Measurements from ENCODE around the gene ZNF618.

The ZNF618 gene

DNA sequence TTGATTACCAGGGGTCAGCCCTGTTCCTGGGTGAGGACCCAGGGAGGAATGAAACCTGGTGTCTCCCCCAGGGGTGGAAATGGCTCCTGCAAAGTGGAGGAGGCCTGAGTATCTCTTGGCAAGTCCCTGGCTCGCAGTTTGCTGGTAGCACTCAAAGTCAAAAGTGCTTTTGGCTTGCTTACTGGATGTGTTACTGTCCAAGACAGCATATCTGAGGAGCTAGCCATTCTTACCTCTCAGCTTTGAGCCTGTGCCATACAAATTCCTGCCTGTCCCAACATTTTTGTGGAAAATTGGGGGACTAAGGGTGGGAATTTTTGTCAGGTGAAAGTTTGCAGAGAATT, 9.9 kb downstream of the ZNF618 start:
- no peaks in the 10 kb centered on the region for H3K27me3 ChIP-seq (ENCODE audit: control insufficient read depth, insufficient read depth, low read length)
- no peaks in the 10 kb centered on the region for H3K36me3 ChIP-seq (ENCODE audit: control insufficient read depth, low read depth, low read length)
- peaks cover 20% of the 10 kb centered on the region for H3K4me1 ChIP-seq (ENCODE audit: control insufficient read depth, low read depth, low read length)
- H3K27ac ChIP-seq (ENCODE audit: low read length): no peak overlapping the region
- H3K9me3 ChIP-seq (ENCODE audit: control insufficient read depth, low read depth, low read length): no peaks in the 10 kb centered on the region
- no peak overlapping the region for H3K9ac ChIP-seq (ENCODE audit: low read length)
- no peak overlapping the region for H3K4me3 ChIP-seq (ENCODE audit: low read length)

DNA sequence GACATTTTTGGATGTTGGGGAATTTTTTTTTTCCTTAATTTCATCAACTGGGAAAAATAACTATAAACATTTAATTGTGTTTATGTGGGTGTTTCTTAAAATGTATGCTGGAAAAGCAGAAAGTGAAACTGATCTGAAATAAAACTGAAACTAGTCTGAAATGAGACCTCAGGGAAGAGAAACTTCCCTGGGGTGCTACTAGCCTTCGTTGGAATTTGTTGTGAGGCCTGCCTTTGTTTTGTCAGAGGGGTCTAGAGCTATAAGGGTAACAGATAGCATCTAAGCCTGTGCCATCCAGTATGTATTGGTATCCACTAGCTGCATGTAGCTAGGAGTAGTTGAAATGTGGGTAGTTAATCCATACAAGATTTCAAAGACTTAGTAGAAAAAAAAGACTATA, 10.4 kb downstream of the ZNF618 start:
- Histone ChIP-seq H3K9me3 (ENCODE audit: control insufficient read depth, low read depth, low read length) (no peaks in the 10 kb centered on the region), H3K9ac (ENCODE audit: low read length) (no peak overlapping the region), H3K4me3 (ENCODE audit: low read length) (no peak overlapping the region), H3K27ac (ENCODE audit: low read length) (no peak overlapping the region), H3K27me3 (ENCODE audit: control insufficient read depth, insufficient read depth, low read length) (no peaks in the 10 kb centered on the region), H3K4me1 (ENCODE audit: control insufficient read depth, low read depth, low read length) (peaks cover 20% of the 10 kb centered on the region), H3K36me3 (ENCODE audit: control insufficient read depth, low read depth, low read length) (no peaks in the 10 kb centered on the region)

DNA sequence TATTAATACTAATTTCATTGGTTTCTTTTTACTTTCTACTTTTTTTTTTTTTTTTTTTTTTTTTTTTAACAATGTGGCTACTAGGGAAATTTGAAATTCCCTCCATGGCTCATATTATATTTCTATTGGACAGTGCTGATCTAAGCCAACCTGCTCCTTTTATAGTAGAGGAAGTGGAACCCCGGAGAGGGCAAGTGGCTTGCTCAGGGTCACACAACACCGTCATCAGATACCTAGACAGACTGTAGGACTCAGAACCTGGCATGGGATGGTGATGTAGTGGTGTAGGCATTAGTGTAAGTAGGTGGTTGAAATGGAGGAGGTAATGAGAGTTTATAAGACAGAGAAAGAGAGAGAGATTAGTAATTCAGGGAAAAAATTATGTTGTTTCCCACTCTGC, 10.8 kb downstream of the ZNF618 start:
- H3K27me3 ChIP-seq (ENCODE audit: control insufficient read depth, insufficient read depth, low read length): no peaks in the 10 kb centered on the region
- peaks cover 20% of the 10 kb centered on the region for H3K4me1 ChIP-seq (ENCODE audit: control insufficient read depth, low read depth, low read length)
- no peaks in the 10 kb centered on the region for H3K36me3 ChIP-seq (ENCODE audit: control insufficient read depth, low read depth, low read length)
- no peaks in the 10 kb centered on the region for H3K9me3 ChIP-seq (ENCODE audit: control insufficient read depth, low read depth, low read length)
- H3K9ac ChIP-seq (ENCODE audit: low read length): no peak overlapping the region
- H3K4me3 ChIP-seq (ENCODE audit: low read length): no peak overlapping the region
- H3K27ac ChIP-seq (ENCODE audit: low read length): no peak overlapping the region

DNA sequence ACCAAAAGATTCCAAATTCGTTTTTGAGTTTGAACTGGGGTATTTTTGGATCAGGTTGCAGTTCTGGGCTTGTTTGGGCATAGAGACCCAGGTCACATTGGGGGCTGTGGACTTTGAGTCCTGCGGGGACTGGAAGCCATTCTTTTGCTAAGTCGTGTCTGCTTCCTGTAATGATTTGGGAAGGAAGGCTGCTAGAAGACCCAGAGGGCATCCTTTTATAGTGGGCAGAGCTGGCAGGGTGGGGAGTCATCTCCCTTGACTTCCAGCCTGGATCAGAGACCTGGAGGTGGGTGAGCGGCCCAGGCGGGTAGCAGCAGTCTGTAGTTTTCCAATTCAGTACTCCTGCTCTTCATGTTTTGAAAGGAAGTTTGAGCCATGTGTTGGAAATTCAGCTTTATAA, 11.3 kb downstream of the ZNF618 start:
- no peak overlapping the region for H3K4me3 ChIP-seq (ENCODE audit: low read length)
- no peaks in the 10 kb centered on the region for H3K36me3 ChIP-seq (ENCODE audit: control insufficient read depth, low read depth, low read length)
- no peaks in the 10 kb centered on the region for H3K9me3 ChIP-seq (ENCODE audit: control insufficient read depth, low read depth, low read length)
- H3K9ac ChIP-seq (ENCODE audit: low read length): no peak overlapping the region
- H3K27ac ChIP-seq (ENCODE audit: low read length): no peak overlapping the region
- H3K27me3 ChIP-seq (ENCODE audit: control insufficient read depth, insufficient read depth, low read length): no peaks in the 10 kb centered on the region
- peaks cover 20% of the 10 kb centered on the region for H3K4me1 ChIP-seq (ENCODE audit: control insufficient read depth, low read depth, low read length)

DNA sequence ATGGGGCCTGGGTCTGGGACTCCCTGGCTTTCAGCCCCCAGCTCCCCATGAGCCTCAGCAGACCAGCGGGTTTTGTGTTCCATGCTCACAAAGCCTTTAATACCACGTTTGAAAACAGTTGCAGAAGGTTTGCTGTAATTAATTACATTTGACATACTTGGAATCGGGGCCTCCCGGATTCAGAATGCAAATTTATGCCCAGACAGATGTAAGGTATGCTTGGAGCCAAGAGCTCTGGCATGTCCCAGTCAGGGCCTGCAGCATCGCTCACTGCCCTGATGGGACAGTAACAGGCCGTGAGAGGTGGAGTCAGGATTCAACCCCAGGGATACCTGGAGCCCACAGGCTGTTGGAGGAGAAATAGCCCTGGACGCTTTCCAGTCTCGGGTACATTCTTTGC, 12.2 kb downstream of the ZNF618 start:
- no peak overlapping the region for H3K4me3 ChIP-seq (ENCODE audit: low read length)
- no peak overlapping the region for H3K9ac ChIP-seq (ENCODE audit: low read length)
- no peak overlapping the region for H3K27ac ChIP-seq (ENCODE audit: low read length)
- no peaks in the 10 kb centered on the region for H3K9me3 ChIP-seq (ENCODE audit: control insufficient read depth, low read depth, low read length)
- peaks cover 20% of the 10 kb centered on the region for H3K4me1 ChIP-seq (ENCODE audit: control insufficient read depth, low read depth, low read length)
- no peaks in the 10 kb centered on the region for H3K27me3 ChIP-seq (ENCODE audit: control insufficient read depth, insufficient read depth, low read length)
- H3K36me3 ChIP-seq (ENCODE audit: control insufficient read depth, low read depth, low read length): no peaks in the 10 kb centered on the region

DNA sequence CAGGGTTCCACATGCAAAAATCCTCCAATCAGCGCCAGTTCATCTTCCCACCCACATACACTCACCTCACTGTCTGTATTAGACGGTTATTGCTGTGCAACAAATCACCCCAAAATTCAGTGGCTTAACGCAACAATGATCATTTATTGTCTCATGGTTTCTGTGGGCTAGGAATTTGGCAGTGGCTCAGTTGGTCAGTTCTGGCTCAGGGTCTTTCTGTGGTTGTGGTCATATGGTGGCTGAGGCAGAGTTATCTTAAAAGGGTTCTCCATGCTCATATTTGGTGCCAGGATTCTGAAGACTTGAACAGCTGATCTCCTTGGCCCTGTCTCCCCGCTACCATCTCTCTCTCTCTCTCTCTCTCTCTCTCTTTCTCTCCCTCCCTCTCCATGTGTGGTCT, 12.9 kb downstream of the ZNF618 start:
- no peaks in the 10 kb centered on the region for H3K9me3 ChIP-seq (ENCODE audit: control insufficient read depth, low read depth, low read length)
- no peak overlapping the region for H3K4me3 ChIP-seq (ENCODE audit: low read length)
- no peaks in the 10 kb centered on the region for H3K36me3 ChIP-seq (ENCODE audit: control insufficient read depth, low read depth, low read length)
- no peak overlapping the region for H3K27ac ChIP-seq (ENCODE audit: low read length)
- no peak overlapping the region for H3K9ac ChIP-seq (ENCODE audit: low read length)
- no peaks in the 10 kb centered on the region for H3K27me3 ChIP-seq (ENCODE audit: control insufficient read depth, insufficient read depth, low read length)
- H3K4me1 ChIP-seq (ENCODE audit: control insufficient read depth, low read depth, low read length): peaks cover 20% of the 10 kb centered on the region

DNA sequence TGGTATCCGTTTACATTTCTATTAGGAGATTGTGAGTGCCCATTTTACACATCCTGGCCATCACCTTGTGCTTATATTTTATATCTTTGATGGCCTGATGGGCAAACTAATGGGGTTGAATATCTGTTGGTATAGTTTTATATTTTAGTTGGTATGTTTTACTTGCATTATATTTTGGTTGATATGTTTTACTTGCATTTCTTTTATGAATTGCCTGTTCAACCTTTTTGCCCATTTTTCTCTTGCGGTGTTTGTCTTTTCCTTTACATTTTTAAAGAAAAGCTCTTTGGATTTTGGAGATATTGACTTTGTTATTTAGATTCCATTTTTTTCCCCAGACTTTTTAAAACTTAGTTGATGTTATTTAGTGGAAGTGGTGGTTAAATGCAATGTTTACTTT, 14.6 kb downstream of the ZNF618 start:
- no peaks in the 10 kb centered on the region for H3K36me3 ChIP-seq (ENCODE audit: control insufficient read depth, low read depth, low read length)
- no peaks in the 10 kb centered on the region for H3K27me3 ChIP-seq (ENCODE audit: control insufficient read depth, insufficient read depth, low read length)
- H3K4me3 ChIP-seq (ENCODE audit: low read length): no peak overlapping the region
- H3K9ac ChIP-seq (ENCODE audit: low read length): no peak overlapping the region
- H3K4me1 ChIP-seq (ENCODE audit: control insufficient read depth, low read depth, low read length): peaks cover 15% of the 10 kb centered on the region
- no peaks in the 10 kb centered on the region for H3K9me3 ChIP-seq (ENCODE audit: control insufficient read depth, low read depth, low read length)
- H3K27ac ChIP-seq (ENCODE audit: low read length): no peak overlapping the region

DNA sequence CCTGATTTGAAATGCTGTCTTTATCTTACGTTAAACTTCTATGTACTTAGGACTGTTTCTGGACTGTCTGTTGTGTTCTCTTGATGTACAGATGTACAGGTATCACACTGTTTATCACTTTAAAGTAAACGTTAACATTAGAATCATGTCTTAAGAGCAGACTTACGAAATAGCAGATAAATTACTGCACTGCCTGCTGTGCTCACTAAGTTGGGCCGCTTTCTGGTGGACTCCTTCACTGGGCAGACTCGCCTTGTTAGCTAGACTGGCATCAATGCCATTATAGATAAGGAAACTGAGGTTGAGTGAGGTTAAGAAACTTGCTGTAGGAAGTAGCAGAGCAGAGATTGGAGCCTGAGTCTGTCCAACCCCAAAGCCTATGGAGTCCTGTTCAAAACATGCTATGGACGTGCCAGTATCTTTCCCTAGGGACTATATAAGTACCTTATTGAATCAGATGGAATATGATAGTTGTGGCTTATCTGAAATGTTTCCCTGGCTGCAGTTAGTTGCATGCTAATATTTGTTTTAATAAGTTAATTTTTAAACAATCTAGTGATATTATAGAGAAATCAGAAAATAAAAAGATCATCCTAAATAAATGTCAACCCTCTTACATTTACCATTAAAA, 16.9 kb downstream of the ZNF618 start:
- Histone ChIP-seq H3K36me3 (ENCODE audit: control insufficient read depth, low read depth, low read length) (no peaks in the 10 kb centered on the region), H3K4me3 (ENCODE audit: low read length) (no peak overlapping the region), H3K9me3 (ENCODE audit: control insufficient read depth, low read depth, low read length) (no peaks in the 10 kb centered on the region), H3K9ac (ENCODE audit: low read length) (no peak overlapping the region), H3K27me3 (ENCODE audit: control insufficient read depth, insufficient read depth, low read length) (no peaks in the 10 kb centered on the region), H3K27ac (ENCODE audit: low read length) (no peak overlapping the region), H3K4me1 (ENCODE audit: control insufficient read depth, low read depth, low read length) (no peaks in the 10 kb centered on the region)

DNA sequence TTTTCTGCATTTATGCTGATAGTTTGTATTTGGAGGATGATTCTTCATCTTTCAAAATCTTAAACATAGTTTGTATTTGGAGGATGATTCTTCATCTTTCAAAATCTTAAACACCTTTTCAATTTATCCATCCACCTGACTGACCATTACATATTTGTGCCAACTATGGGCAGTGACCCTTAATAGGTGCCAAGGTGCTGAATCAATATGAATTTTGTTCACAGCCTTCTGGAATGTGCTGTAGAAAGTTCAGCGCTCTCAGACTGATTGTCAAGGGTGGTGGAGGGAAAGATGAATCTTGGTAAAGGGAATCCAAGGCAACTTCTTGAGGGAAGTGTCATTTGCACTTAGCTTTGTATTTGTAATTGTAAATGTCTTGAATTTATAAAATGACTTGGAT, 18.1 kb downstream of the ZNF618 start:
- no peak overlapping the region for H3K4me3 ChIP-seq (ENCODE audit: low read length)
- no peaks in the 10 kb centered on the region for H3K36me3 ChIP-seq (ENCODE audit: control insufficient read depth, low read depth, low read length)
- no peaks in the 10 kb centered on the region for H3K4me1 ChIP-seq (ENCODE audit: control insufficient read depth, low read depth, low read length)
- H3K9ac ChIP-seq (ENCODE audit: low read length): no peak overlapping the region
- H3K9me3 ChIP-seq (ENCODE audit: control insufficient read depth, low read depth, low read length): no peaks in the 10 kb centered on the region
- H3K27me3 ChIP-seq (ENCODE audit: control insufficient read depth, insufficient read depth, low read length): no peaks in the 10 kb centered on the region
- no peak overlapping the region for H3K27ac ChIP-seq (ENCODE audit: low read length)

DNA sequence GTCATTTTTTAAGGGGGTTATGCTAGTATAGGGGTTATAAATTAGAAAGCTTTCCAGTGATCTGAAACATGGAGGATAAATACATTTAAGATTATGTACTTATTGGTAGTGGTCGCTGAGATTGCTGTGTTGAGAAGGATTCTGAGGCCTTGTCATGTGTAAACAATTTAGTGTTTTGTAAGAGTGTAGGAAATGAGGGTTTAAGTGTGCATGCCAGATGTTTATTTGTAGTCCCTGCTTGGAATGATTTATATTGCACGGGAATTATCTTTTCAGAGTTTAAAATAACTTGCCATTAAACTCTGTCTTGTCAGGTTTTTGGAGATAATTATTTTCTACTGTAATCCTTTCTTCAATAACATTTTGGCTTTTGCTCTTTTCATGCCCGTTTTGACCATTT, 19.4 kb downstream of the ZNF618 start:
- Histone ChIP-seq H3K9me3 (ENCODE audit: control insufficient read depth, low read depth, low read length) (no peaks in the 10 kb centered on the region), H3K27me3 (ENCODE audit: control insufficient read depth, insufficient read depth, low read length) (no peaks in the 10 kb centered on the region), H3K36me3 (ENCODE audit: control insufficient read depth, low read depth, low read length) (no peaks in the 10 kb centered on the region), H3K4me1 (ENCODE audit: control insufficient read depth, low read depth, low read length) (no peaks in the 10 kb centered on the region), H3K9ac (ENCODE audit: low read length) (no peak overlapping the region), H3K27ac (ENCODE audit: low read length) (no peak overlapping the region), H3K4me3 (ENCODE audit: low read length) (no peak overlapping the region)

DNA sequence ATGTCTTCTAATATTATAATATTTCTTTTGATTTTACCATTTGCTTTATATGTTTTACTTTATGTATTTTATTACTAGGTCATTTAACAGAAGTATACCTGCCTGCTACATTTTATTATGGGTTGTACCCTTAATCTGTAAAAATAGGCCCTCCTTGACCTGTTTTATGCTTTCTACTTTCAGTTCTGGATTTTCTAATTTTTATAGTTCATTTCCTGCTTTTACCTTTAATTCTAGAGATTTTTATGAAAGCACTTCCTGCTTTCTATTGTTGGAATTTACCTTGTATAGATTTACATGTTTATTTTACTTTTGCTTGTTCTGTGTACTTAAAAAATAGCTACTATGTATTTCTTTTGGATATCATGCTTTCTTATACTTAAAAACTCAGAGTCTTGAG, 20.6 kb downstream of the ZNF618 start:
- Histone ChIP-seq H3K4me3 (ENCODE audit: low read length) (no peak overlapping the region), H3K36me3 (ENCODE audit: control insufficient read depth, low read depth, low read length) (no peaks in the 10 kb centered on the region), H3K27me3 (ENCODE audit: control insufficient read depth, insufficient read depth, low read length) (no peaks in the 10 kb centered on the region), H3K9me3 (ENCODE audit: control insufficient read depth, low read depth, low read length) (no peaks in the 10 kb centered on the region), H3K27ac (ENCODE audit: low read length) (no peak overlapping the region), H3K4me1 (ENCODE audit: control insufficient read depth, low read depth, low read length) (no peaks in the 10 kb centered on the region), H3K9ac (ENCODE audit: low read length) (no peak overlapping the region)

DNA sequence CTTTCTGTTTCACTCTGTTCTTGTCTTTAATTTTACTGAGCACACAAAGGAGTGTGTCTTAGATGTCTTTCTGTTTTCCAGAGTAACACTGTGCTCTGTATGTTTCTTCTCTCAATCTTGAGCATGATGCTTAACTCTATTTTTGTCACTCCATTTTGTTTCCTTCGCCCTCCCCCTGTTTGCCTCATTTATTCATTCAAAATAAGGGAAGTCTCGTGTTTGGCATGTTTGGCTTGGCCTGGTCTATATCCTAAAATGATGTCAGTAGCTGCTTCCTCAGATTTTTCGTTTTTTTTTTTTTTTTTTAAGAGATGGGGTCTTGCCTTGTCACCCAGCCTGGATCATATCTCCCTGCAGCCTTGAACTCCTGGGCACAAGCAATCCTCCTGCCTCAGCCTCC, 22.0 kb downstream of the ZNF618 start:
- Histone ChIP-seq H3K36me3 (ENCODE audit: control insufficient read depth, low read depth, low read length) (no peaks in the 10 kb centered on the region), H3K9me3 (ENCODE audit: control insufficient read depth, low read depth, low read length) (no peaks in the 10 kb centered on the region)

More for the DNA sequence above, 22.0 kb downstream of the ZNF618 start:
- H3K27me3 ChIP-seq (ENCODE audit: control insufficient read depth, insufficient read depth, low read length): no peaks in the 10 kb centered on the region
- no peak overlapping the region for H3K9ac ChIP-seq (ENCODE audit: low read length)
- H3K4me3 ChIP-seq (ENCODE audit: low read length): no peak overlapping the region
- H3K27ac ChIP-seq (ENCODE audit: low read length): no peak overlapping the region
- no peaks in the 10 kb centered on the region for H3K4me1 ChIP-seq (ENCODE audit: control insufficient read depth, low read depth, low read length)

All from iPS-18a (cell line).